Muscle of leg (tissue), 11 donors: ENCODE data around the gene FAM219A. TPM values are rescaled to one million over a fixed set of nuclear protein-coding genes. Genes with fewer than 3 reads are reported as not detected.
A peak's percentile ranks its signal among the peaks of the same experiment; 100 is the strongest.
"Not testable (repeated sequence)": the region's sequence is repeated elsewhere in the genome, so short reads cannot be mapped to it uniquely, and the experiment has no call there.

Experiments used
- DNase-seq: peaks from one replicate; pipeline ENCODE4 v3.0.0; 2013
- H3K27ac ChIP-seq: one replicate; pipeline ENCODE4 v1.5.1; 2013; ENCODE audit warnings: mild to moderate bottlenecking, low read length, control low read depth
- H3K27me3 ChIP-seq: one replicate; pipeline ENCODE4 v1.6.1; 2013; ENCODE audit warnings: low read length; ENCODE audit not compliant: control insufficient read depth, insufficient read depth
- H3K36me3 ChIP-seq: one replicate; pipeline ENCODE4 v1.6.1; 2013; ENCODE audit warnings: low read length; ENCODE audit not compliant: control insufficient read depth, insufficient read depth
- H3K4me1 ChIP-seq: one replicate; pipeline ENCODE4 v1.6.1; 2013; ENCODE audit warnings: low read length; ENCODE audit not compliant: control insufficient read depth, insufficient read depth
- H3K4me3 ChIP-seq: one replicate; pipeline ENCODE4 v1.5.1; 2013; ENCODE audit warnings: low read length, control low read depth
- H3K9me3 ChIP-seq: replicated peaks from 2 replicates; pipeline ENCODE4 v1.6.1; 2013; ENCODE audit warnings: low read depth, low read length; ENCODE audit not compliant: control insufficient read depth
- WGBS: methylation state at CpG from one replicate; pipeline ENCODE4 v1.1.5; 2013; ENCODE audit warnings: missing lambda C conversion rate; ENCODE audit not compliant: insufficient coverage; 5-methylcytosine and 5-hydroxymethylcytosine counted together
- polyA plus RNA-seq, 8 donors: library from polyadenylated mRNA; unstranded; fragments of 120-200 nt; gene quantifications; one replicate each; pipeline versions ENCODE4 v1.2.1 to v1.2.3, GENCODE V29; 2013; ENCODE audit warnings: inconsistent platforms in 1 of 8, low replicate concordance in 1 of 8; ENCODE audit not compliant: insufficient read length in 8 of 8, insufficient read depth in 1 of 8
- total RNA-seq: library from RNA; stranded (reverse); fragments of 120-200 nt; gene quantifications from one replicate; pipeline ENCODE4 v1.2.4, GENCODE V29; 2013

FAM219A gene
- total and polyA plus RNA-seq, 9 donors = 6.0 to 13.3 (median 11.8) TPM

- Histone ChIP-seq H3K27me3 (peaks cover 11% of the 10 kb centered on the region), H3K9me3 (no peaks in the 10 kb centered on the region), H3K36me3 (peaks cover 3% of the 10 kb centered on the region), H3K4me1 (peaks cover 44% of the 10 kb centered on the region), H3K27ac (no peak overlapping the region), H3K4me3 (no peak overlapping the region)
- no peak for DNase-seq
- no CpG with 5 or more reads among the region's 2 CpGs for WGBS
Measured at GRCh38 chr9:34366365-34366764, 92.0 kb downstream of the FAM219A start.

GRCh38 chr9:34365282-34365681 is 93.1 kb downstream of the FAM219A start:
- no peak overlapping the region for H3K4me3 ChIP-seq
- H3K36me3 ChIP-seq = no peaks in the 10 kb centered on the region
- WGBS = 100% methylated on average over 1 of the region's 2 CpGs
- H3K27me3 ChIP-seq = peaks cover under 1% of the 10 kb centered on the region
- peaks cover 33% of the 10 kb centered on the region for H3K4me1 ChIP-seq
- DNase-seq = no peak
- peak overlapping the region; percentile 20 for H3K27ac ChIP-seq
- H3K9me3 ChIP-seq = no peaks in the 10 kb centered on the region

- Histone ChIP-seq H3K27ac (peak overlapping the region; percentile 71), H3K27me3 (no peaks in the 10 kb centered on the region), H3K4me3 (peak overlapping the region; percentile 6), H3K4me1 (peaks cover 23% of the 10 kb centered on the region), H3K36me3 (no peaks in the 10 kb centered on the region), H3K9me3 (no peaks in the 10 kb centered on the region)
- WGBS = 8% methylated on average over 2 of the region's 13 CpGs
- DNase-seq = peak; percentile 94
Measured at GRCh38 chr9:34363619-34364351, 94.6 kb downstream of the FAM219A start.

- no peaks in the 10 kb centered on the region for H3K9me3 ChIP-seq
- WGBS = 100% methylated on average over 1 of the region's 4 CpGs
Measured at GRCh38 chr9:34362614-34363214, 95.7 kb downstream of the FAM219A start.

GRCh38 chr9:34352957-34353356 is 105.4 kb downstream of the FAM219A start:
- H3K4me1 ChIP-seq = not testable (repeated sequence)

More at GRCh38 chr9:34362614-34363214, 95.7 kb downstream of the FAM219A start:
- no peak for DNase-seq
- Histone ChIP-seq H3K36me3 (no peaks in the 10 kb centered on the region), H3K4me1 (peaks cover 23% of the 10 kb centered on the region), H3K27ac (no peak overlapping the region), H3K27me3 (no peaks in the 10 kb centered on the region), H3K4me3 (no peak overlapping the region)

GRCh38 chr9:34352122-34352652 is 106.2 kb downstream of the FAM219A start:
- 80% methylated on average over 3 of the region's 7 CpGs for WGBS
- H3K27me3 ChIP-seq, H3K4me1 ChIP-seq, H3K27ac ChIP-seq, H3K9me3 ChIP-seq, DNase-seq, H3K36me3 ChIP-seq, H3K4me3 ChIP-seq: not testable (repeated sequence)

More at GRCh38 chr9:34352957-34353356, 105.4 kb downstream of the FAM219A start:
- not testable (repeated sequence) for H3K27ac ChIP-seq, H3K4me3 ChIP-seq, H3K9me3 ChIP-seq, DNase-seq, H3K36me3 ChIP-seq, H3K27me3 ChIP-seq
- WGBS = 80% methylated on average over 1 of the region's 1 CpG

- Histone ChIP-seq H3K9me3 (no peaks in the 10 kb centered on the region), H3K4me1 (peaks cover 8% of the 10 kb centered on the region), H3K27me3 (no peaks in the 10 kb centered on the region), H3K4me3 (no peak overlapping the region), H3K36me3 (peaks cover 5% of the 10 kb centered on the region), H3K27ac (no peak overlapping the region)
- DNase-seq = no peak
- WGBS = no CpG with 5 or more reads among the region's 3 CpGs
Measured at GRCh38 chr9:34349324-34349723, 109.0 kb downstream of the FAM219A start.

Other genes starting within 250 kb of the FAM219A start
- 10.3 TPM for gene KIF24, start 129.3 kb downstream of the FAM219A start, total RNA-seq
- gene KIF24, start 129.3 kb downstream of the FAM219A start, polyA plus RNA-seq = 10 to 100 TPM in 7 of 8 donors, 1 to 10 TPM in 1; 6.8 to 26.3 (median 19.8) TPM
- 22.5 TPM for gene NUDT2, start 129.0 kb downstream of the FAM219A start, total RNA-seq
- gene NUDT2, start 129.0 kb downstream of the FAM219A start, polyA plus RNA-seq = 10 to 100 TPM; 22.1 to 31.5 (median 26.9) TPM
- 8.1 TPM for gene MYORG, start 81.7 kb downstream of the FAM219A start, total RNA-seq
- 10 to 100 TPM; 11.0 to 20.3 (median 16.3) TPM for gene MYORG, start 81.7 kb downstream of the FAM219A start, polyA plus RNA-seq
- 0.13 TPM for gene DNAI1, start 235 bp upstream of the FAM219A start, total RNA-seq
- under 1 TPM in 3 of 8 donors, not detected in 5; 0.18 to 0.29 (median 0.25) TPM for gene DNAI1, start 235 bp upstream of the FAM219A start, polyA plus RNA-seq
- 3.4 TPM for gene ENHO, start 64.4 kb upstream of the FAM219A start, total RNA-seq
- 1 to 10 TPM; 2.8 to 6.1 (median 4.8) TPM for gene ENHO, start 64.4 kb upstream of the FAM219A start, polyA plus RNA-seq
- gene CNTFR, start 131.2 kb upstream of the FAM219A start, total RNA-seq = 22.1 TPM
- 10 to 100 TPM; 32.6 to 88.6 (median 63.2) TPM for gene CNTFR, start 131.2 kb upstream of the FAM219A start, polyA plus RNA-seq
- 26.1 TPM for gene RPP25L, start 153.5 kb upstream of the FAM219A start, total RNA-seq
- gene RPP25L, start 153.5 kb upstream of the FAM219A start, polyA plus RNA-seq = 10 to 100 TPM; 20.4 to 25.9 (median 22.0) TPM
- 67.4 TPM for gene DCTN3, start 161.9 kb upstream of the FAM219A start, total RNA-seq
- gene DCTN3, start 161.9 kb upstream of the FAM219A start, polyA plus RNA-seq = 10 to 100 TPM; 69.0 to 78.7 (median 71.4) TPM
- 0.09 TPM for gene ARID3C, start 170.5 kb upstream of the FAM219A start, total RNA-seq
- under 1 TPM in 4 of 8 donors, not detected in 4; 0.07 to 0.15 (median 0.13) TPM for gene ARID3C, start 170.5 kb upstream of the FAM219A start, polyA plus RNA-seq
- 27.0 TPM for gene SIGMAR1, start 179.2 kb upstream of the FAM219A start, total RNA-seq
- gene SIGMAR1, start 179.2 kb upstream of the FAM219A start, polyA plus RNA-seq = 10 to 100 TPM; 44.0 to 62.8 (median 57.1) TPM
- 43.5 TPM for gene GALT, start 188.1 kb upstream of the FAM219A start, total RNA-seq
- gene GALT, start 188.1 kb upstream of the FAM219A start, polyA plus RNA-seq = 10 to 100 TPM; 29.5 to 53.5 (median 40.4) TPM
- gene IL11RA, start 193.6 kb upstream of the FAM219A start, total RNA-seq = 142 TPM
- gene IL11RA, start 193.6 kb upstream of the FAM219A start, polyA plus RNA-seq = 100 to 1,000 TPM in 7 of 8 donors, 10 to 100 TPM in 1; 95.8 to 181 (median 133) TPM
- gene CCL27, start 204.1 kb upstream of the FAM219A start, total RNA-seq = 0.31 TPM
- 1 to 10 TPM in 1 of 8 donors, under 1 TPM in 6, not detected in 1; 0.53 to 1.1 (median 0.63) TPM for gene CCL27, start 204.1 kb upstream of the FAM219A start, polyA plus RNA-seq
- gene CCL19, start 232.7 kb upstream of the FAM219A start, total RNA-seq = 0.35 TPM
- under 1 TPM in 4 of 8 donors, not detected in 4; 0.16 to 0.48 (median 0.29) TPM for gene CCL19, start 232.7 kb upstream of the FAM219A start, polyA plus RNA-seq